Esophagus squamous epithelium (tissue), 5 donors: ENCODE results near the gene PLA2G7. TPM values are rescaled to one million over a fixed set of nuclear protein-coding genes. Genes with fewer than 3 reads are reported as not detected.

ENCODE experiments used
- DNase-seq: peaks from one replicate; lab custom pipeline; 2025; lab: John Stamatoyannopoulos, UW
- H3K27ac ChIP-seq, 4 donors: fragments of 200-600 bp; sonication (generic); one replicate each; pipeline ENCODE4 v1.5.1; 2016 to 2019; ENCODE audit warnings: mild to moderate bottlenecking in 1 of 4
- H3K27me3 ChIP-seq, 4 donors: fragments of 200-600 bp; sonication (generic); 1 replicate in 3 of 4; 2 replicates in 1 of 4; pipeline versions ENCODE4 v1.5.1 to v1.6.0; 2017 to 2021; ENCODE audit warnings: antibody characterized with exemption in 1 of 4
- H3K36me3 ChIP-seq, 3 donors: fragments of 200-600 bp; sonication (generic); one replicate each; pipeline ENCODE4 v1.5.1; 2016 to 2019
- H3K4me1 ChIP-seq, 3 donors: fragments of 200-600 bp; sonication (generic); one replicate each; pipeline ENCODE4 v1.5.1; 2017 to 2019
- H3K4me3 ChIP-seq, 4 donors: fragments of 200-600 bp; sonication (generic); 1 replicate in 3 of 4; 2 replicates in 1 of 4; pipeline ENCODE4 v1.5.1; 2016 to 2019; ENCODE audit warnings: mild to moderate bottlenecking in 2 of 4, moderate library complexity in 1 of 4
- H3K9me3 ChIP-seq, 3 donors: fragments of 200-600 bp; sonication (generic); one replicate each; pipeline ENCODE4 v1.5.1; 2016 to 2019
- CTCF ChIP-seq, 6 experiments: fragments of 450-650 bp in 4 of 6; fragments of 200-600 bp in 2 of 6; sonication (generic) in 2 of 6; IDR thresholded peaks; one replicate each; pipeline ENCODE4 v1.5.1; 2016 to 2019; ENCODE audit warnings: antibody characterized with exemption in 6 of 6, mild to moderate bottlenecking in 4 of 6, moderate library complexity in 4 of 6
- POLR2A ChIP-seq, 4 donors: fragments of 450-650 bp; IDR thresholded peaks; one replicate each; pipeline ENCODE4 v1.6.1; 2017; ENCODE audit warnings: antibody characterized with exemption in 4 of 4, mild to moderate bottlenecking in 4 of 4, moderate library complexity in 3 of 4
- WGBS, 2 donors: methylation state at CpG; one replicate each; pipeline ENCODE4 v1.1.5; 2018; 5-methylcytosine and 5-hydroxymethylcytosine counted together
- intact Hi-C: fragments of 100-400 bp; cut with DNase I; formaldehyde crosslinking; loops from one replicate; pipeline ENCODE4 v1.15.0; 2022
- total RNA-seq, 4 donors: library from RNA; depleted of rRNA; stranded (reverse); fragments of >200 nt; gene quantifications; one replicate each; pipeline ENCODE4 v1.1.0, GENCODE V29; 2016
- donor health status: DM: yes; HTN: yes; CAD: no.

The PLA2G7 gene
- total RNA-seq, 4 donors from 2014 or later = 0.19 to 0.44 TPM; not detected in 2

- Histone ChIP-seq H3K4me1 (no peaks in the 10 kb centered on the region), H3K27ac (no peak overlapping the region), H3K36me3 (no peaks in the 10 kb centered on the region), H3K4me3 (no peak overlapping the region), H3K9me3 (no peaks in the 10 kb centered on the region), H3K27me3 (no peaks in the 10 kb centered on the region)
- DNase-seq = no peak
- no peak for TF ChIP-seq POLR2A (IDR thresholded peaks at IDR 0.05)
- no peak for TF ChIP-seq CTCF (IDR thresholded peaks at IDR 0.05)
- intact Hi-C loops = no loop called here
- WGBS, 2 donors = 72 to 73% methylated on average over 2 of the region's 2 CpGs
These were observed 28.7 kb downstream of the PLA2G7 start for GRCh38 chr6:46706464-46706863.

GRCh38 chr6:46704562-46704961, 30.6 kb downstream of the PLA2G7 start:
- Histone ChIP-seq H3K4me3 (no peak overlapping the region), H3K4me1 (no peaks in the 10 kb centered on the region), H3K9me3 (no peaks in the 10 kb centered on the region), H3K27me3 (no peaks in the 10 kb centered on the region), H3K36me3 (no peaks in the 10 kb centered on the region), H3K27ac (no peak overlapping the region)
- WGBS, 2 donors = 7 to 8% methylated on average over 3 of the region's 3 CpGs
- intact Hi-C loops = no loop called here
- no peak for DNase-seq
- TF ChIP-seq CTCF (IDR thresholded peaks at IDR 0.05) (peak in 2 of 6 experiments; percentile 8 to 32), POLR2A (IDR thresholded peaks at IDR 0.05) (no peak)

GRCh38 chr6:46699970-46700369, 35.2 kb downstream of the PLA2G7 start:
- Histone ChIP-seq H3K4me3 (no peak overlapping the region), H3K27me3 (no peaks in the 10 kb centered on the region), H3K4me1 (no peaks in the 10 kb centered on the region), H3K36me3 (no peaks in the 10 kb centered on the region), H3K27ac (no peak overlapping the region), H3K9me3 (no peaks in the 10 kb centered on the region)
- DNase-seq = no peak
- intact Hi-C loops = no loop called here
- TF ChIP-seq CTCF (IDR thresholded peaks at IDR 0.05) (no peak), POLR2A (IDR thresholded peaks at IDR 0.05) (no peak)
- 56 to 59% methylated on average over 1 of the region's 1 CpG for WGBS, 2 donors

- no peak for TF ChIP-seq CTCF (IDR thresholded peaks at IDR 0.05)
- no peak for TF ChIP-seq POLR2A (IDR thresholded peaks at IDR 0.05)
- intact Hi-C loops = no loop called here
- H3K36me3 ChIP-seq = no peaks in the 10 kb centered on the region
- H3K27ac ChIP-seq = no peak overlapping the region
- H3K4me1 ChIP-seq = no peaks in the 10 kb centered on the region
- WGBS, 2 donors = 28% methylated on average over 1 of the region's 1 CpG
- H3K9me3 ChIP-seq = peaks cover 0 to 3% (median 0%) of the 10 kb centered on the region in 3 donors
- H3K27me3 ChIP-seq = no peaks in the 10 kb centered on the region
- H3K4me3 ChIP-seq = no peak overlapping the region
- no peak for DNase-seq
These were observed 44.2 kb downstream of the PLA2G7 start for GRCh38 chr6:46690911-46691451.

DNA sequence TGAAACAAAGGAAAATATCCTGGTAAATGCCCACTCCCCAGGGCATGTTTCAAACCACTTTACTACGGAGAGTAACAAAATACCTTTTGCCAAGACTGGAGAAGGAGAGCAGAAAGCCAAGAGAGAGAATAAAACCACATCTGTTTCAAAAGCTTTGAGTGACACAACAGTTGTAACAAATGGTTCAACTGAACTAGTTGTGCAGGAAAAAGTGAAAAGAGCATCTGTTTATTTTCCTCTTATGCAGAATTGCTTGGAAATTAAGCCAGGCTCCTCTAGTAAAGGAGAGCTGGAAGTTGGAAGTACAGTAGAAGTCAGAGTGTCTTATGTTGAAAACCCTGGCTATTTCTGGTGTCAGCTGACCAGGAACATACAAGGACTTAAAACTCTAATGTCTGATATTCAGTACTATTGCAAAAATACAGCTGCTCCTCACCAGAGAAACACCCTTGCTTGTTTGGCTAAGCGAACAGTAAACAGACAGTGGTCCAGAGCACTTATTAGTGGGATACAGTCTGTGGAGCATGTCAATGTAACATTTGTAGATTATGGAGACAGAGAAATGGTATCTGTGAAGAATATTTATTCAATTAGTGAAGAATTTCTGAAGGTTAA, 44.9 kb downstream of the PLA2G7 start:
- no peak overlapping the region for H3K27ac ChIP-seq
- TF ChIP-seq CTCF (IDR thresholded peaks at IDR 0.05) (no peak), POLR2A (IDR thresholded peaks at IDR 0.05) (no peak)
- DNase-seq = no peak
- peaks cover 0 to 3% (median 0%) of the 10 kb centered on the region in 3 donors for H3K9me3 ChIP-seq
- no peaks in the 10 kb centered on the region for H3K27me3 ChIP-seq
- no peaks in the 10 kb centered on the region for H3K4me1 ChIP-seq
- intact Hi-C loops = no loop called here
- no peaks in the 10 kb centered on the region for H3K36me3 ChIP-seq
- 58% methylated on average over 2 of the region's 2 CpGs for WGBS, 2 donors
- H3K4me3 ChIP-seq = no peak overlapping the region
